Cardiac atrium fibroblast (primary cell): ENCODE results near the gene CCM2. TPM values are rescaled to one million over a fixed set of nuclear protein-coding genes. Genes with fewer than 3 reads are reported as not detected.

ENCODE experiments used
- total RNA-seq: library from RNA; depleted of rRNA; stranded (reverse); fragments of >200 nt; gene quantifications from 2 replicates; pipeline ENCODE4 v1.2.3, GENCODE V29; 2015

The CCM2 gene
- total RNA-seq, result 43.9 and 49.1 TPM in 2 replicates

GRCh38 chr7:45000093-45001032, at the start of gene CCM2:
CCM2 (plus strand) TSS chr7:45000201; CDS start chr7:45000334, 133 bp downstream.

GRCh38 chr7:44978511-44979366, 21.3 kb upstream of the CCM2 start, which contains the start of gene MYO1G:
MYO1G (minus strand) TSS chr7:44979015; CDS start chr7:44978961, 54 bp downstream.

GRCh38 chr7:45088821-45089340, 88.9 kb downstream of the CCM2 start, which contains the start of gene NACAD:
NACAD (minus strand) TSS chr7:45088969; CDS start chr7:45088894, 75 bp downstream.

GRCh38 chr7:45111298-45112223, 111.6 kb downstream of the CCM2 start, which contains the start of gene TBRG4:
TBRG4 (minus strand) TSS chr7:45111697; CDS start chr7:45109237, 2,460 bp downstream.

Other genes with a start within 250 kb of the CCM2 start
- gene PPIA, start 203.5 kb upstream of the CCM2 start, total RNA-seq, result 3,489 and 3,534 TPM in 2 replicates
- gene H2AZ2, start 152.1 kb upstream of the CCM2 start, total RNA-seq, result 83.8 and 139 TPM in 2 replicates
- 7.6 and 13.1 TPM in 2 replicates for gene PURB, start 114.7 kb upstream of the CCM2 start, total RNA-seq
- gene MYO1G, start 21.2 kb upstream of the CCM2 start, total RNA-seq, result not detected in 2 replicates
- 1.5 and 2.3 TPM in 2 replicates for gene NACAD, start 88.8 kb downstream of the CCM2 start, total RNA-seq
- 46.5 and 63.0 TPM in 2 replicates for gene TBRG4, start 111.5 kb downstream of the CCM2 start, total RNA-seq
- not detected in 2 replicates for gene RAMP3, start 157.6 kb downstream of the CCM2 start, total RNA-seq